ENCODE measurements around the gene CHRNA4. TPM values are rescaled to one million over a fixed set of nuclear protein-coding genes. Genes with fewer than 3 reads are reported as not detected.

The CHRNA4 gene
- polyA plus RNA-seq, 1 of the 3 experiments (the other 2 are of a cell fraction), result not detected

GRCh38 chr20:63310265-63310991 lies 50.7 kb downstream of the CHRNA4 start:
- no peak overlapping the region for H3K4me3 ChIP-seq (ENCODE audit: low read depth in 2 of 2, low read length in 1 of 2)
- H3K36me3 ChIP-seq (replicated peaks in 1 of 2; ENCODE audit: control insufficient read depth in 1 of 2, insufficient read depth in 2 of 2, low read length in 1 of 2), result no peaks in the 10 kb centered on the region
- no peaks in the 10 kb centered on the region for H3F3A ChIP-seq (replicated peaks; ENCODE audit: insufficient read depth)
- H3K27me3 ChIP-seq (ENCODE audit: insufficient read depth), result no peaks in the 10 kb centered on the region
- POLR2A ChIA-PET, result no interaction called here
- no peak for DNase-seq
- peaks cover 0 to 5% of the 10 kb centered on the region in 2 experiments; a peak in 1 of 4 replicates for H3K4me1 ChIP-seq (ENCODE audit: control insufficient read depth in 1 of 2, insufficient read depth in 2 of 2, low read depth in 1 of 2, low read length in 1 of 2)
- no peaks in the 10 kb centered on the region for H3K79me2 ChIP-seq (ENCODE audit: insufficient read depth)
- WGBS (ENCODE audit: low lambda C conversion rate), result 36% methylated on average over 9 of the region's 20 CpGs
- no peak overlapping the region for H2AFZ ChIP-seq (ENCODE audit: low read depth)
- H3K9ac ChIP-seq, result no peak overlapping the region
- no peaks in the 10 kb centered on the region for H3K9me3 ChIP-seq
- H4K20me1 ChIP-seq (ENCODE audit: insufficient read depth), result no peaks in the 10 kb centered on the region
- CTCF ChIA-PET, result interaction anchor here (0.6 to 10.4 kb wide), 41 partner anchors 8 to 338 kb away, joined by 3 to 460 read pairs (median 7); partner anchors contain the start of genes ARFGAP1, CHRNA4 and COL20A1
- H3K4me2 ChIP-seq, result no peak overlapping the region
- TF ChIP-seq MAX (IDR thresholded peaks at IDR 0.05; ENCODE audit: low read depth) (no peak), MEF2A (IDR thresholded peaks at IDR 0.05; ENCODE audit: borderline replicate concordance, low read depth) (no peak), RXRA (IDR thresholded peaks at IDR 0.05; ENCODE audit: borderline replicate concordance, low read depth) (no peak), NFIC (IDR thresholded peaks at IDR 0.05; ENCODE audit: borderline replicate concordance) (no peak), CHD2 (IDR thresholded peaks at IDR 0.05; ENCODE audit: low read length, partially characterized antibody) (no peak), GATA2 (CRISPR knock-in tag; IDR thresholded peaks at IDR 0.05) (no peak), MXI1 (IDR thresholded peaks at IDR 0.05; ENCODE audit: low read depth, low read length) (no peak), ZBTB33 (IDR thresholded peaks at IDR 0.05; ENCODE audit: borderline replicate concordance, low read depth) (no peak)
- no peak overlapping the region for H3K27ac ChIP-seq (ENCODE audit: low read depth in 2 of 2, low read length in 1 of 2)
- no peaks in the 10 kb centered on the region for H3K9me2 ChIP-seq

- no peaks in the 10 kb centered on the region for H3K9me2 ChIP-seq
Measured at GRCh38 chr20:63309261-63310071, 51.7 kb downstream of the CHRNA4 start.

More at GRCh38 chr20:63309261-63310071, 51.7 kb downstream of the CHRNA4 start:
- POLR2A ChIA-PET, result interaction anchor here (1.2 kb wide), 1 partner anchor 72 kb away, joined by 3 read pairs; no protein-coding TSS in a partner anchor
- TF ChIP-seq SMC3 (IDR thresholded peaks at IDR 0.05; ENCODE audit: low read depth, low read length) (peak; percentile 85), CTCF (IDR thresholded peaks at IDR 0.05) (peak; percentile 82), RAD21 (IDR thresholded peaks at IDR 0.05; ENCODE audit: low read length) (peak; percentile 75), USF1 (IDR thresholded peaks at IDR 0.05; ENCODE audit: borderline replicate concordance, low read depth) (no peak), IRF3 (IDR thresholded peaks at IDR 0.05; ENCODE audit: low read depth, low read length) (no peak)
- H3K9me3 ChIP-seq, result no peaks in the 10 kb centered on the region
- DNase-seq, result peak; percentile 95
- no peaks in the 10 kb centered on the region for H4K20me1 ChIP-seq (ENCODE audit: insufficient read depth)
- H3K4me3 ChIP-seq (ENCODE audit: low read depth in 2 of 2, low read length in 1 of 2), result peak overlapping the region in 1 of 2 experiments; percentile 29; a peak in 1 of 4 replicates
- no peaks in the 10 kb centered on the region for H3K27me3 ChIP-seq (ENCODE audit: insufficient read depth)
- no peak overlapping the region for H2AFZ ChIP-seq (ENCODE audit: low read depth)
- WGBS (ENCODE audit: low lambda C conversion rate), result 67% methylated on average over 1 of the region's 35 CpGs
- CTCF ChIA-PET, result interaction anchor here (0.5 to 10.4 kb wide), 59 partner anchors 7 to 730 kb away, joined by 3 to 460 read pairs (median 5); partner anchors contain the start of genes ARFGAP1, CHRNA4, COL20A1 and NKAIN4
- no peak overlapping the region for H3K27ac ChIP-seq (ENCODE audit: low read depth in 2 of 2, low read length in 1 of 2)
- no peaks in the 10 kb centered on the region for H3K79me2 ChIP-seq (ENCODE audit: insufficient read depth)
- H3K4me1 ChIP-seq (ENCODE audit: control insufficient read depth in 1 of 2, insufficient read depth in 2 of 2, low read depth in 1 of 2, low read length in 1 of 2), result peaks cover 0 to 5% of the 10 kb centered on the region in 2 experiments; a peak in 1 of 4 replicates
- H3F3A ChIP-seq (replicated peaks; ENCODE audit: insufficient read depth), result no peaks in the 10 kb centered on the region
- no peak overlapping the region for H3K9ac ChIP-seq
- H3K4me2 ChIP-seq, result no peak overlapping the region
- no peaks in the 10 kb centered on the region for H3K36me3 ChIP-seq (replicated peaks in 1 of 2; ENCODE audit: control insufficient read depth in 1 of 2, insufficient read depth in 2 of 2, low read length in 1 of 2)

Data from SK-N-SH (cell line).